Smooth muscle cell (in vitro differentiated cells): ENCODE measurements around the gene ORAI3. TPM values are rescaled to one million over a fixed set of nuclear protein-coding genes. Genes with fewer than 3 reads are reported as not detected.

Experiments
- DNase-seq: peaks from one replicate; lab custom pipeline; 2025; ENCODE audit not compliant: unreplicated experiment; lab: John Stamatoyannopoulos, UW
- H2AFZ ChIP-seq: fragments of 200-600 bp; sonication (generic); 2 replicates; pipeline ENCODE4 v1.6.0; 2016; ENCODE audit warnings: antibody characterized with exemption, low read depth, mild to moderate bottlenecking
- H3F3A ChIP-seq: fragments of 200-600 bp; sonication (generic); 2 replicates; pipeline ENCODE4 v1.6.0; 2017; ENCODE audit warnings: antibody characterized with exemption, low read depth
- H3K27ac ChIP-seq: fragments of 200-600 bp; sonication (generic); 2 replicates; pipeline ENCODE4 v1.5.1; 2016; ENCODE audit warnings: low read depth, mild to moderate bottlenecking
- H3K27me3 ChIP-seq: fragments of 200-600 bp; sonication (generic); 2 replicates; pipeline ENCODE4 v1.6.1; 2016; ENCODE audit warnings: low read depth, mild to moderate bottlenecking
- H3K36me3 ChIP-seq: fragments of 200-600 bp; sonication (generic); 2 replicates; pipeline ENCODE4 v1.5.1; 2016; ENCODE audit warnings: low read depth
- H3K4me1 ChIP-seq: fragments of 200-600 bp; sonication (generic); 2 replicates; pipeline ENCODE4 v1.5.1; 2016; ENCODE audit warnings: low read depth
- H3K4me2 ChIP-seq: fragments of 200-600 bp; sonication (generic); 2 replicates; pipeline ENCODE4 v1.6.0; 2016; ENCODE audit warnings: mild to moderate bottlenecking
- H3K4me3 ChIP-seq: fragments of 200-600 bp; sonication (generic); 2 replicates; pipeline ENCODE4 v1.5.1; 2016; ENCODE audit warnings: mild to moderate bottlenecking
- H3K79me2 ChIP-seq: fragments of 200-600 bp; sonication (generic); 2 replicates; pipeline ENCODE4 v1.6.0; 2016; ENCODE audit warnings: low read depth, mild to moderate bottlenecking
- H3K9ac ChIP-seq: fragments of 200-600 bp; sonication (generic); 2 replicates; pipeline ENCODE4 v1.6.0; 2016; ENCODE audit warnings: low read depth
- H3K9me3 ChIP-seq: fragments of 200-600 bp; sonication (generic); replicated peaks from 2 replicates; pipeline ENCODE4 v1.5.1; 2016; ENCODE audit warnings: low read depth
- H4K20me1 ChIP-seq: fragments of 200-600 bp; sonication (generic); 2 replicates; pipeline ENCODE4 v1.6.0; 2016; ENCODE audit warnings: low read depth
- CTCF ChIP-seq: fragments of 200-600 bp; sonication (generic); IDR thresholded peaks from 2 replicates; pipeline ENCODE4 v1.5.1; 2017; ENCODE audit warnings: borderline replicate concordance, mild to moderate bottlenecking, antibody characterized with exemption; ENCODE audit not compliant: insufficient read depth, poor library complexity, severe bottlenecking
- WGBS: methylation state at CpG from one replicate; pipeline ENCODE4 v1.1.7; 2016; ENCODE audit warnings: low lambda C conversion rate; 5-methylcytosine and 5-hydroxymethylcytosine counted together
- polyA plus RNA-seq: library from polyadenylated mRNA; unstranded; fragments of >200 nt; fragmentation: Nextera tagmentation; extraction: Ambion mirVana; gene quantifications from 2 replicates; pipeline ENCODE4 v1.2.1, GENCODE V29; 2016
- total RNA-seq: library from RNA; depleted of rRNA; stranded (reverse); fragments of >200 nt; gene quantifications from 2 replicates; pipeline ENCODE4 v1.2.3, GENCODE V29; 2014

ORAI3 gene
- total and polyA plus RNA-seq, 2 experiments from 2014 or later, result 34.9 to 39.4 TPM

GRCh38 chr16:30992931-30993816, 44.3 kb downstream of the ORAI3 start:
- Histone ChIP-seq H2AFZ (no peak overlapping the region), H3K36me3 (no peaks in the 10 kb centered on the region), H3K9ac (no peak overlapping the region), H3K9me3 (no peaks in the 10 kb centered on the region), H3K4me1 (no peaks in the 10 kb centered on the region), H4K20me1 (no peaks in the 10 kb centered on the region), H3K79me2 (no peaks in the 10 kb centered on the region), H3K4me3 (no peak overlapping the region), H3F3A (no peaks in the 10 kb centered on the region), H3K27ac (no peak overlapping the region), H3K27me3 (no peaks in the 10 kb centered on the region), H3K4me2 (no peak overlapping the region)
- no peak for TF ChIP-seq CTCF
- WGBS, result 82% methylated on average over 26 of the region's 29 CpGs
- no peak for DNase-seq

GRCh38 chr16:30995927-30996323, 47.1 kb downstream of the ORAI3 start:
- Histone ChIP-seq H3K4me2 (peak overlapping the region; percentile 89), H3K4me3 (no peak overlapping the region), H4K20me1 (no peaks in the 10 kb centered on the region), H3K36me3 (no peaks in the 10 kb centered on the region), H3K9me3 (no peaks in the 10 kb centered on the region), H3K27ac (no peak overlapping the region), H3F3A (peaks cover 11% of the 10 kb centered on the region), H3K79me2 (no peaks in the 10 kb centered on the region), H2AFZ (no peak overlapping the region), H3K9ac (no peak overlapping the region), H3K4me1 (no peaks in the 10 kb centered on the region), H3K27me3 (no peaks in the 10 kb centered on the region)
- DNase-seq, result no peak
- TF ChIP-seq CTCF, result no peak
- WGBS, result 86% methylated on average over 11 of the region's 11 CpGs

GRCh38 chr16:30996324-30996984, 47.6 kb downstream of the ORAI3 start:
- Histone ChIP-seq H3K4me1 (no peaks in the 10 kb centered on the region), H3K4me2 (peak overlapping the region; percentile 89), H3K9me3 (no peaks in the 10 kb centered on the region), H3K79me2 (no peaks in the 10 kb centered on the region), H2AFZ (no peak overlapping the region), H3F3A (peaks cover 11% of the 10 kb centered on the region), H3K27me3 (no peaks in the 10 kb centered on the region), H3K4me3 (peak overlapping the region; percentile 58), H3K27ac (peak overlapping the region; percentile 8), H3K36me3 (no peaks in the 10 kb centered on the region), H4K20me1 (no peaks in the 10 kb centered on the region), H3K9ac (peak overlapping the region; percentile 7)
- TF ChIP-seq CTCF, result no peak
- no peak for DNase-seq
- 33% methylated on average over 18 of the region's 23 CpGs for WGBS
